Measurements from ENCODE around the gene RAB37.

Gene RAB37

DNA sequence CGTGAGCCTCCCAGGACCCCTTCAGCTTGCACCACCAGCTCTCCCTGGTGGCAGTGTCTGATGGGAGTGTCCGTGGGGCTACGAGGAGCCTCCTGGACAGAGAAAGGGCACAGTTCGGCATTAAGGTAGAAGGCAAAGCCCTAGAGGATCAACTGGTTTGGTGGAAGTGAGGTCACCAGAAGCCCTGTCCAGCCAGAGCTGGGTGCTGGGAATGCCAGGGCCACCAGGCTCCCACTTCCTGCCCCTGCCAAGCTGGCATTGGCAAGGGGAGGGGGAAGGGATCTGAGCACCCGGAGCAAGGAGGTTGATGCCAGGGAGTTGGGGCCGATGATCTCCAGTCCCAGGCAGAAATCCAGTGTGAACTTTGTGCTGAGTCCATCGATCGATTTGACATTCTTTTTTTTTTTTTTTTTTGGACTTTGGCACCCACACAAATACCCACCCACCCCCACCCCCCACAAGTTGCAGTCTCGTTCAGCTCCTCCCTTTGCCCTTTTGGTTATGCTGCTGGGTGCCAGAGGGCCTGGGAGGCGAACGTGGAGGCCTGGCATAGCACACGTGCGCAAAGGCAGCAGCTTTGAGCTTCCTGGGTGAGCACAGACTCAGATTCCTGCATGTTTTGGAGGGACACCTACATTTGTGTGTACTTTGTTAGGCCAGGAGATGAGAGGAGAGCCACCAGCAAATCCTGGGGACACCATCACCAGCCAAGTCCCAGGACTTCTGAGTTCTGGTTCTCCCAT lies 13.4 kb downstream of the RAB37 start:
- TF ChIP-seq, protein P1, sequence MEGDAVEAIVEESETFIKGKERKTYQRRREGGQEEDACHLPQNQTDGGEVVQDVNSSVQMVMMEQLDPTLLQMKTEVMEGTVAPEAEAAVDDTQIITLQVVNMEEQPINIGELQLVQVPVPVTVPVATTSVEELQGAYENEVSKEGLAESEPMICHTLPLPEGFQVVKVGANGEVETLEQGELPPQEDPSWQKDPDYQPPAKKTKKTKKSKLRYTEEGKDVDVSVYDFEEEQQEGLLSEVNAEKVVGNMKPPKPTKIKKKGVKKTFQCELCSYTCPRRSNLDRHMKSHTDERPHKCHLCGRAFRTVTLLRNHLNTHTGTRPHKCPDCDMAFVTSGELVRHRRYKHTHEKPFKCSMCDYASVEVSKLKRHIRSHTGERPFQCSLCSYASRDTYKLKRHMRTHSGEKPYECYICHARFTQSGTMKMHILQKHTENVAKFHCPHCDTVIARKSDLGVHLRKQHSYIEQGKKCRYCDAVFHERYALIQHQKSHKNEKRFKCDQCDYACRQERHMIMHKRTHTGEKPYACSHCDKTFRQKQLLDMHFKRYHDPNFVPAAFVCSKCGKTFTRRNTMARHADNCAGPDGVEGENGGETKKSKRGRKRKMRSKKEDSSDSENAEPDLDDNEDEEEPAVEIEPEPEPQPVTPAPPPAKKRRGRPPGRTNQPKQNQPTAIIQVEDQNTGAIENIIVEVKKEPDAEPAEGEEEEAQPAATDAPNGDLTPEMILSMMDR (IDR thresholded peaks at IDR 0.05; ENCODE audit: extremely low read depth, insufficient read depth, missing control alignments) = no peak
- DNase-seq (ENCODE audit: low spot score) = no peak
- in situ Hi-C loops (cut with MboI; ENCODE audit: low pct_unique_long_range_greater_than_20kb, low sequenced_read_pairs, unreplicated experiment) = loop anchor here (25.0 kb wide), 1 partner anchor 437 kb away; the partner anchor contains the start of gene SUMO2

DNA sequence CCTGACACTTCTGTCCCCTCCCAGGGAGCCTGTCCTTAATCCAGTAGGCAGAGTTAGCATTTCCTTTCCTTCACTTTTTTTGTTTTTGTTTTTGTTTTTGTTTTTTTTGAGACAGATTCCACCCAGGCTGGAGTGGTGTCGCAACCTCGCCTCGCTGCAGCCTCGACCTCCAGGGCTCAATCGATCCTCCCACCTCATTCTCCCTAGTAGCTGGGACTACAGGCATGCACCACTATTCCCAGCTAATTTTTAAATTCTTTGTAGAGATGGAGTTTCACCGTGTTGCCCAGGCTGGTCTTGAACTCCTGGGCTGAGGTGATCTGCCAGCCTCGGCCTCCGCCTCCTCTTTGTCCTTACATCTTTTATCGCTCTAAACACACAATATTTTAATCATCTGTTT lies 15.4 kb downstream of the RAB37 start:
- TF ChIP-seq, protein P1 (IDR thresholded peaks at IDR 0.05; ENCODE audit: extremely low read depth, insufficient read depth, missing control alignments) = no peak
- in situ Hi-C loops (cut with MboI; ENCODE audit: low pct_unique_long_range_greater_than_20kb, low sequenced_read_pairs, unreplicated experiment) = loop anchor here (25.0 kb wide), 1 partner anchor 435 kb away; the partner anchor contains the start of gene SUMO2
- DNase-seq (ENCODE audit: low spot score) = no peak

DNA sequence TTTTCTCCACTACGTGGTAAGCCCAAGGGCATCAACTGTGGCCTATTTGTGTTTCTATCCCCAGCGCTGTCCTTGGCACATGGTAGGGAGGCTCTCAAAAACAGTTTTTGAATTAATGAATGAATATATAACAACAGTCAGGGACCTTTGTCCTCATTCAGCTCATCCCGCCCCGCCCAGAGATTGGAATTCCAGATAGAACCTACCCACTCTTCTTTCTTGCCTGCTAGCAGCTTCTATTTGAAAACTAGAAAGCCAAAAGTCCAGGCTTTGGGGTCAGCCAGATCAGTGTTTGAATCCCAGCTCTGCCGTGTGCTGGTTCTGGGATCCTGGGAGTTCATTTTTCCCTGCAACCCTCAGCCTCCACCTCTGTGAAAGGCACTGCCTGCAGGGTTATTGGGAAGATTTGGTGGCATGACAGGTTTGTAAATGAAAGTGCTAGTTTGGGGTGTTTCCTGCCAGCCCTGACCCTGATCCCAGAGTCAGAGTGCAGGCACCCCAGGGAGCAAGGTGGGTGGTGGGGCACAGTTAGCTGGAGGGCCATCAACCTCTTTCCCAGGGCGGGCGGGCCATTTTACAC lies 15.9 kb downstream of the RAB37 start:
- TF ChIP-seq, protein P1 (IDR thresholded peaks at IDR 0.05; ENCODE audit: extremely low read depth, insufficient read depth, missing control alignments) = no peak
- in situ Hi-C loops (cut with MboI; ENCODE audit: low pct_unique_long_range_greater_than_20kb, low sequenced_read_pairs, unreplicated experiment) = loop anchor here (25.0 kb wide), 1 partner anchor 434 kb away; the partner anchor contains the start of gene SUMO2

DNA sequence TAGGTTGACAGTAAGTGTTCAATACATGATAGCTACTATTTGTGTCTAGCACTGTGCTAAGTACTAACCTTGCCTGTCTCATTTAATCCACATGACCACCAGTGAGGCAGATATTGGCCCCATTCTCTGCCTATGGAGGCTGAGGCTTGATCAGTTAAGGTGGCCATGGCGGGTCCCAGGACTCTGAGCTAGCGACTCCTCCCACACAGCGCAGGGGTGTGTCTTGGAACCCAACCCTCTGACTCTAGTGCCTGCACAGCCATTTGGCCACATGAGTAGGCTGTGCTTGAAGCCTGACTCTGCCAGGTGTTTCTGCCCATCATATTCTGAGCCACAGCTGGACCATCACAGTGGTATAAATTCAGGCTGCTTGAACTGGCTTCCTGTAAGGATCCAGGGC lies 17.8 kb downstream of the RAB37 start:
- TF ChIP-seq, protein P1 (IDR thresholded peaks at IDR 0.05; ENCODE audit: extremely low read depth, insufficient read depth, missing control alignments) = no peak
- no peak for DNase-seq (ENCODE audit: low spot score)
- in situ Hi-C loops (cut with MboI; ENCODE audit: low pct_unique_long_range_greater_than_20kb, low sequenced_read_pairs, unreplicated experiment) = loop anchor here (25.0 kb wide), 1 partner anchor 432 kb away; the partner anchor contains the start of gene SUMO2

More for the DNA sequence above, 15.9 kb downstream of the RAB37 start:
- DNase-seq (ENCODE audit: low spot score) = no peak

DNA sequence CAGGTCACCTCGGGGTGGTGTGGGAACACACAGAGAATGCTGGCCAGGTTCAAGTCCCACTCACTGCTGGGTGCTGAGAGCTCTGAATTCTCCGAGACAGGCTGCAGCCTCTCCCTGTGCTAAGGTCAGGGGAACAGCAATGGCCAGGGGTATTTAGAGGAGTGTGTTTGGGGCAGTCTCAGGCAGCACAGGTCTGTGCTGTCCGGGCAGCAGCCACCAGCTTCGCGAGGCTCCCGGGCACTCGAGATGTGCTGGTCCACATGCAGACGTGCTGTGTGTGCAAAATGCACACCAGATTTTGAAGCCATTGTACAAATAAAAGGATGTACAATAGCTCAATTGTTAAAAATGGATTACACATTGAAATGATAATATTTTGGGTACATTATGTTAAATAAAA lies 18.5 kb downstream of the RAB37 start:
- in situ Hi-C loops (cut with MboI; ENCODE audit: low pct_unique_long_range_greater_than_20kb, low sequenced_read_pairs, unreplicated experiment) = loop anchor here (25.0 kb wide), 1 partner anchor 432 kb away; the partner anchor contains the start of gene SUMO2
- TF ChIP-seq, protein P1 (IDR thresholded peaks at IDR 0.05; ENCODE audit: extremely low read depth, insufficient read depth, missing control alignments) = no peak
- DNase-seq (ENCODE audit: low spot score) = no peak

DNA sequence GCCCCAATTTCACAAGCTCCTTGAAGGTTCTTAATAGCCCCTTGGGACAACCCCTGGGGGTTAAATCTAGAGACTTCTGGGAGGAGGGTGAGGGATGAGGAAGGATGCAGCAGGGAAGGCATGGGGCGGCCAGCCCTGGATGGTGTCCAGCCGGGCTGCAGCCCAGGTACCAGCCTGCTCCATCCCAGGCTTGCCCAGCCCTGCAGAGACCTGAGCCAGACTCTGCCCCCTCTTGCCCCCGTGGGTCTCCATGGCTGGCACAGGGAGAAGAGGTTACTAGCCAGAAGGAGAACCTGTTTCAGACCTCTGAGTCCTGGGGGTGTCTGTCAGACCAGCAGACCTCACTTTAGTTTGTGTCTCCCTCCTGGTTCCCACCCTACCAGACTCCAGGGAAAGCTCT lies 19.8 kb downstream of the RAB37 start:
- DNase-seq (ENCODE audit: low spot score) = no peak
- TF ChIP-seq, protein P1 (IDR thresholded peaks at IDR 0.05; ENCODE audit: extremely low read depth, insufficient read depth, missing control alignments) = no peak
- in situ Hi-C loops (cut with MboI; ENCODE audit: low pct_unique_long_range_greater_than_20kb, low sequenced_read_pairs, unreplicated experiment) = loop anchor here (25.0 kb wide), 1 partner anchor 430 kb away; the partner anchor contains the start of gene SUMO2

Measured in GM13977 (cell line).